ENCODE measurements around the gene CTTN. TPM values are rescaled to one million over a fixed set of nuclear protein-coding genes. Genes with fewer than 3 reads are reported as not detected.

The CTTN gene
- 100 to 1,000 TPM in 4 of 8 experiments, 10 to 100 TPM in 4; 49.9 to 376 (median 120) TPM for total RNA-seq

- peak; percentile 57 to 95 (median 92) for ATAC-seq (replicated peaks in 6 of 8)
- H3K27ac ChIP-seq = peak within 1 kb of the TSS; percentile 70 to 80
- 0 to 7% (median 0%) methylated on average over 1 to 15 of the region's 93 CpGs; no CpG with 5 or more reads in 4 of the 10 experiments for WGBS, 10 experiments
- peak within 1 kb of the TSS; percentile 71 to 98 (median 92) for H3K4me3 ChIP-seq
- H3K4me1 ChIP-seq (replicated peaks in 1 of 2) = peaks cover 10 to 15% of the 10 kb centered on the region in 2 donors
- in situ Hi-C loops (cut with MboI; ENCODE audit: low pct_unique_long_range_greater_than_20kb in 2 of 9, low sequenced_read_pairs in 9 of 9, unreplicated experiment in 9 of 9) = no loop called here
Measured at GRCh38 chr11:70397983-70398833, at the start of gene CTTN. TSS of gene CTTN (plus strand) at chr11:70398529. CDS start at chr11:70407298, 8,769 bp downstream.

DNA sequence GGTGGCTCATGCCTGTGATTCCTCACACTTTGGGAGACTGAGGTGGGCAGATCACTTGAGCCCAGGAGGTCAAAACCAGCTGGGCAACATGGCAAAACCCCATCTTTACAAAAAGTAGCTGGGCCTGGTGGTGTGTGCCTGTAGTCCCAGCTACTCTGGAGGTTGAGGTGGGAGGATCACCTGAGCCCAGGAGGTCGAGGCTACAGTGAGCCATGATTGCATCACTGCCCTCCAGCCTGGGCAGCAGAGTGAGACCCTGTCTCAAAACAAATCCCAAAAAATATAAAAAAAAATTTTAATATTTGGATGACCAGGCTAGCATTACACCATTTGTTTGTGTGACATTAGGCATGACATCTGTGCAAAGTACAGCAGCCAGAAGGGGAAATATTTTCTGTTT, 49.7 kb upstream of the CTTN start:
- no peak for ATAC-seq (replicated peaks in 6 of 8)
- in situ Hi-C loops (cut with MboI; ENCODE audit: low pct_unique_long_range_greater_than_20kb in 2 of 9, low sequenced_read_pairs in 9 of 9, unreplicated experiment in 9 of 9) = no loop called here

DNA sequence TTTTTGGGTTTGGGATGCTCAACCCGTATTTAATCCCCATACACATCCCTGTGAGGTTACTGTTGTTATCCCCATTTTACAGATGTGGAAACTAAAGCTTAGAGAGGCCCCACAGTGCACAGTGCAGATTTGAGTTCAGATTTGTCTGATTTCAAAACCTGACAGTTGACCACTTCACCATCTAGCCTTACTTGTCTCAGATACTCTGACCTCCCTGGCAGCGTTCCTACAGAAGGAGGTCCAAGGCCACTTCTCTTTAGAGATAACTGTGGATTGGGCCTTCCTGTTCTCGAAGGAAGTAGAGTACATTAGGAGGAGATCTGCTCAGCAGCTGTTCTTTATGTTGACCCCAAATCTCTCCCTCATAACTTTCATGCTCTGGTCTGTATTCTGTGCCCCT, 46.7 kb upstream of the CTTN start:
- in situ Hi-C loops (cut with MboI; ENCODE audit: low pct_unique_long_range_greater_than_20kb in 2 of 9, low sequenced_read_pairs in 9 of 9, unreplicated experiment in 9 of 9) = no loop called here
- 86 to 100% (median 100%) methylated on average over 1 to 3 of the region's 3 CpGs for WGBS, 10 experiments

More for the DNA sequence above, 49.7 kb upstream of the CTTN start:
- H3K4me1 ChIP-seq (replicated peaks in 1 of 2) = no peaks in the 10 kb centered on the region
- no peak overlapping the region for H3K4me3 ChIP-seq
- WGBS, 10 experiments = 78 to 100% (median 80%) methylated on average over 1 of the region's 1 CpG; no CpG with 5 or more reads in 6 of the 10 experiments
- H3K27ac ChIP-seq = no peak overlapping the region

DNA sequence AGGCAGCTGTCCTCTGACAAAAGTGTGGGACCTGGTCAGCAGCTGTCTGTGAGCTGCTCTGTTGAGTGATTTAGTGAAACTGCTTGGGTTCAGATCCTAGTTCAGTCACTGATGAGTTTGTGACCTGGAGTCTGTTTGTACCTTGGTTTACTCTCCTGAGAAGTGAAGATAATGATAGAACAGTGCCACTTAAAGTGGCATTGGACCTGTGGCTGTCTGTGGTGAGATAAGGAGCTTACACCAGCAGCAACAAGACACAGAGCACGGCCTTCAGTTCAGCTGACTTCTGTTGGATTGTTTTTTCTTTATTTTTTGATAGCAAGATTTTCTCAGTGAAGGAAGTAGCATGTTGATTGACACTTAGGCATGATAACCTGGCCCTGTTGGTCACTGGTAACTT, 46.2 kb upstream of the CTTN start:
- in situ Hi-C loops (cut with MboI; ENCODE audit: low pct_unique_long_range_greater_than_20kb in 2 of 9, low sequenced_read_pairs in 9 of 9, unreplicated experiment in 9 of 9) = no loop called here
- Histone ChIP-seq H3K4me1 (replicated peaks in 1 of 2) (no peaks in the 10 kb centered on the region), H3K27ac (no peak overlapping the region), H3K4me3 (no peak overlapping the region)
- no peak for ATAC-seq (replicated peaks in 6 of 8)
- 78 to 100% (median 83%) methylated on average over 1 of the region's 1 CpG; no CpG with 5 or more reads in 7 of the 10 experiments for WGBS, 10 experiments

More for the DNA sequence above, 46.7 kb upstream of the CTTN start:
- Histone ChIP-seq H3K27ac (no peak overlapping the region), H3K4me1 (replicated peaks in 1 of 2) (no peaks in the 10 kb centered on the region), H3K4me3 (no peak overlapping the region)
- ATAC-seq (replicated peaks in 6 of 8) = no peak

GRCh38 chr11:70352601-70353000, 45.7 kb upstream of the CTTN start:
- in situ Hi-C loops (cut with MboI; ENCODE audit: low pct_unique_long_range_greater_than_20kb in 2 of 9, low sequenced_read_pairs in 9 of 9, unreplicated experiment in 9 of 9) = no loop called here
- 100% methylated on average over 1 of the region's 19 CpGs; no CpG with 5 or more reads in 5 of the 10 experiments for WGBS, 10 experiments
- ATAC-seq (replicated peaks in 6 of 8) = no peak
- Histone ChIP-seq H3K4me3 (no peak overlapping the region), H3K27ac (no peak overlapping the region), H3K4me1 (replicated peaks in 1 of 2) (no peaks in the 10 kb centered on the region)

DNA sequence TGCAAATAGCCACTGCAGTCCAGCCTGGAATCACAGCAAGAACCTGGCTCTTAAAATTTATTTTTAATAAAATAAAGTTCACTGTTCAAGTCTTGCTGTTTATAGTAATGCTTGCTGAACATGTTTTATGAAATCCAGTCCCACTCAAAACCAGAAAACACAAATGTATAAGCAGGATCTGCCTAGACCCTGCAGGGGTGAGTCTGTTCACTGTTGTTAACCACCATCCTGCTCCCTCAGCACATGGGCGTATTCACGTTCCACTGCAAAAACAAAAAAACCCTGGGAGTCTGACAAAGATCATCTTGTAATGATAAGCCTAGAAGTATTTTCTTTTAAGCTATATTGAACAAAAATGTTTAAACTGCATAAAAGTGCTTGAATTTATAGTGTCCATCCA, 45.0 kb upstream of the CTTN start:
- in situ Hi-C loops (cut with MboI; ENCODE audit: low pct_unique_long_range_greater_than_20kb in 2 of 9, low sequenced_read_pairs in 9 of 9, unreplicated experiment in 9 of 9) = no loop called here
- H3K27ac ChIP-seq = no peak overlapping the region
- no peak overlapping the region for H3K4me3 ChIP-seq
- no peaks in the 10 kb centered on the region for H3K4me1 ChIP-seq (replicated peaks in 1 of 2)
- WGBS, 10 experiments = 90 to 100% (median 97%) methylated on average over 1 to 2 of the region's 2 CpGs; no CpG with 5 or more reads in 4 of the 10 experiments
- no peak for ATAC-seq (replicated peaks in 6 of 8)

- H3K27ac ChIP-seq = no peak overlapping the region
- in situ Hi-C loops (cut with MboI; ENCODE audit: low pct_unique_long_range_greater_than_20kb in 2 of 9, low sequenced_read_pairs in 9 of 9, unreplicated experiment in 9 of 9) = no loop called here
- no peak for ATAC-seq (replicated peaks in 6 of 8)
- no peak overlapping the region for H3K4me3 ChIP-seq
- 74 to 100% (median 94%) methylated on average over 1 to 15 of the region's 19 CpGs; no CpG with 5 or more reads in 1 of the 10 experiments for WGBS, 10 experiments
- no peaks in the 10 kb centered on the region for H3K4me1 ChIP-seq (replicated peaks in 1 of 2)
Measured at GRCh38 chr11:70353900-70354568, 44.3 kb upstream of the CTTN start.

DNA sequence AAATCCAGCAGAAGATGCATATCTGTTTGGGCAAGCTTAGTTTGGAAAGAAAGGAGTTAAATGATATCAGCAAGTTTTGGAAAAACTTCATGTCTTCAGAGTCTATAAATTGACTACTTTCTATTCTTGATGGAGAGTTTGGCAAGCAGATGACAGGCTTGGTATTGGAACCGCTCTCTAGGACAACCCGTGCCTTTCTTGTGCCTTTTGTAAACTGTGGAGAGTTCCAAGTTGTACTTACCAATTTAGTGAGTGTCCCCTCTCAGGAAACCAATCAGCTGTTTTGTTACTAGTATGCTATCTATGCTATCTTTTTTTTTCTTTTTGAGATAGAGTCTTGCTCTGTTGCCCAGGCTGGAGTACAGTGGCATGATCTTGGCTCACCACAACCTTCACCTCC, 43.7 kb upstream of the CTTN start:
- ATAC-seq (replicated peaks in 6 of 8) = no peak
- Histone ChIP-seq H3K27ac (no peak overlapping the region), H3K4me1 (replicated peaks in 1 of 2) (no peaks in the 10 kb centered on the region), H3K4me3 (no peak overlapping the region)
- in situ Hi-C loops (cut with MboI; ENCODE audit: low pct_unique_long_range_greater_than_20kb in 2 of 9, low sequenced_read_pairs in 9 of 9, unreplicated experiment in 9 of 9) = no loop called here
- 94 to 100% (median 100%) methylated on average over 1 to 2 of the region's 2 CpGs; no CpG with 5 or more reads in 4 of the 10 experiments for WGBS, 10 experiments

GRCh38 chr11:70358753-70359152, 39.6 kb upstream of the CTTN start:
- in situ Hi-C loops (cut with MboI; ENCODE audit: low pct_unique_long_range_greater_than_20kb in 2 of 9, low sequenced_read_pairs in 9 of 9, unreplicated experiment in 9 of 9) = no loop called here
- ATAC-seq (replicated peaks in 6 of 8) = no peak
- H3K4me1 ChIP-seq (replicated peaks in 1 of 2) = no peaks in the 10 kb centered on the region
- no peak overlapping the region for H3K27ac ChIP-seq
- 58 to 100% (median 93%) methylated on average over 1 to 9 of the region's 11 CpGs for WGBS, 10 experiments
- no peak overlapping the region for H3K4me3 ChIP-seq

GRCh38 chr11:70359451-70360205, 38.7 kb upstream of the CTTN start:
- Histone ChIP-seq H3K4me3 (no peak overlapping the region), H3K27ac (no peak overlapping the region), H3K4me1 (replicated peaks in 1 of 2) (no peaks in the 10 kb centered on the region)
- in situ Hi-C loops (cut with MboI; ENCODE audit: low pct_unique_long_range_greater_than_20kb in 2 of 9, low sequenced_read_pairs in 9 of 9, unreplicated experiment in 9 of 9) = no loop called here
- 16 to 100% (median 93%) methylated on average over 1 to 4 of the region's 8 CpGs for WGBS, 10 experiments
- peak in 1 of 8 experiments; percentile 82 for ATAC-seq (replicated peaks in 6 of 8)

GRCh38 chr11:70360211-70360610, 38.1 kb upstream of the CTTN start:
- H3K4me1 ChIP-seq (replicated peaks in 1 of 2) = no peaks in the 10 kb centered on the region
- no peak overlapping the region for H3K4me3 ChIP-seq
- 57 to 100% (median 100%) methylated on average over 1 to 6 of the region's 6 CpGs; no CpG with 5 or more reads in 5 of the 10 experiments for WGBS, 10 experiments
- H3K27ac ChIP-seq = no peak overlapping the region
- in situ Hi-C loops (cut with MboI; ENCODE audit: low pct_unique_long_range_greater_than_20kb in 2 of 9, low sequenced_read_pairs in 9 of 9, unreplicated experiment in 9 of 9) = no loop called here
- ATAC-seq (replicated peaks in 6 of 8) = no peak

DNA sequence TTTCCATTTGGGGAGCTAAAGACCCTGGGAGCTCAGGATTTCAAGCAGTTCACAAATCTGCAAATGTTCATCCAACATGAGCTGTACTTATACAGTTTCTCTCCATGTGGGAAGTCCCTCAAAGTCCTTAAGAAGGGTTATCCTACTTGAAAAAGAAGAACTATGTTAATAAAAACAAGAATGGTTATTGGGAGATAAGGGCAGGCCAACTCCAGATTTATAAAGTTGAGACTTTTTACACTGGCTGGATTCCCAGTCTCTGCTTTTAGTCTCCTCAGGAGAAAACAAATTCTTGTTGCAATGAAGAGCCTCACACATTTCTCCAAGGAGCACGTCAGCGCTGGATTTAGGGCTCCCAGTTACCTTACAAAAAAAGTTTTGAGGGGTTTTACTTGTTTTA, 34.2 kb upstream of the CTTN start:
- 81 to 100% (median 100%) methylated on average over 1 to 2 of the region's 2 CpGs; no CpG with 5 or more reads in 2 of the 10 experiments for WGBS, 10 experiments

More for the DNA sequence above, 34.2 kb upstream of the CTTN start:
- Histone ChIP-seq H3K4me3 (no peak overlapping the region), H3K27ac (no peak overlapping the region), H3K4me1 (replicated peaks in 1 of 2) (no peaks in the 10 kb centered on the region)
- no peak for ATAC-seq (replicated peaks in 6 of 8)
- in situ Hi-C loops (cut with MboI; ENCODE audit: low pct_unique_long_range_greater_than_20kb in 2 of 9, low sequenced_read_pairs in 9 of 9, unreplicated experiment in 9 of 9) = no loop called here
